Activated naive CD8-positive, alpha-beta T cell (primary cell): ENCODE measurements around the gene ATOX1.
A peak's percentile ranks its signal among the peaks of the same experiment; 100 is the strongest.
"Not testable (repeated sequence)": the region's sequence is repeated elsewhere in the genome, so short reads cannot be mapped to it uniquely, and the experiment has no call there.

ENCODE experiments used
- H3K27ac Mint-ChIP-seq: one replicate; pipeline ENCODE4 v1.8.0; 2021; ENCODE audit warnings: mixed read lengths
- H3K27me3 Mint-ChIP-seq: one replicate; pipeline ENCODE4 v1.8.0; 2021; ENCODE audit warnings: mixed read lengths
- H3K36me3 Mint-ChIP-seq: one replicate; pipeline ENCODE4 v1.8.0; 2021; ENCODE audit warnings: mixed read lengths
- H3K4me1 Mint-ChIP-seq: one replicate; pipeline ENCODE4 v1.8.0; 2021; ENCODE audit warnings: low read depth, mixed read lengths
- H3K4me3 Mint-ChIP-seq: one replicate; pipeline ENCODE4 v1.8.0; 2021; ENCODE audit warnings: mild to moderate bottlenecking, mixed read lengths
- H3K9me3 Mint-ChIP-seq: one replicate; pipeline ENCODE4 v1.8.0; 2021; ENCODE audit warnings: low read depth, mixed read lengths

ATOX1 gene

DNA sequence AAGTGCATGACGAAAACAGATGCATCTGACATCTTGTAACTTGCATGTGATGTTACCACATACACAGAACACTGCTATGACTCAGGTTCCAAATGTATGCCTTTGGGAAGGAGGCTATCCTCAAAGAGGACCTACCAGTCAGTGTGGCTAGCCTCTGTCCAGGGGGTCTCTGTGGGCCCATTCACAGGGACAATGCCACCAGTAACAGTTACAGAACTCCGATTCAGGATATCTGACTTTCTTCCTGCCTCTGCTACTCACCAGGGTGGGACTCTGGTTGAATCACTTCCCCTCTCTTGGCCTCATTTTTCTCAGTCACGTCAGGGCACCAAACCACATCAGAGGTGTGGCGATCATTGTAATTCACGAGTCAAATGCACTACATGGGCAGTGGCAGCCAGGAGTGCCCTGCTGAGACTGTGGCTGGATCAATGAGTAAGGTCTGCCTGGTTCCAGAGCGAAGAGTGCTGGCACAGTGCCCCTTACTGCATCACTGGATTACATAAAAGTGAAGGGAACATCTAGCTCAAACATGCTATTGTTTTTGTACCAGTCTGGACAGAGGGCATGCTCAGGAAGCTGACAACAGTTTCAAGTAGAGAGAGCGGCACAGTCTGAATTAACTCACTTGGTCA, 13.2 kb downstream of the ATOX1 start:
- Mint-ChIP-seq H3K4me3 (no peak overlapping the region), H3K36me3 (peaks cover 6% of the 10 kb centered on the region), H3K9me3 (no peaks in the 10 kb centered on the region), H3K27ac (peak overlapping the region; percentile 28), H3K27me3 (no peaks in the 10 kb centered on the region), H3K4me1 (peaks cover 32% of the 10 kb centered on the region)

DNA sequence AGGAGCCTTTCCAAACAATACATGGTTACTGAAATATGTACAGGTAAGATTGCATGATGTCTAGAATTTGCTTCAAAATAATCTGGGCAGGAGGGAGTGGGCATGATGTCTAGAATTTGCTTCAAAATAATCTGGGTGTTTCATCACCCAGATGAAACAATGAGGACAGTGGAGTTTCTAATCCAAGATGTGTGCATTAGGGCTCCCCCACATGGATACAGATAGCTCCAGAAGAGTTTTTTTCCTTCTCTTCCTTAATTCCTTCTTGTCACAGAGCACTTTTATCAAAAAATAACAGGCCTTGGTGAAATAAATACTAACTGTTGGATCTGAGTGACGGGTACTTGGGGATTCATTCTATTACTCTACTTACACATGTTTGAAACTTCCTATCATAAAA, 14.9 kb downstream of the ATOX1 start:
- no peaks in the 10 kb centered on the region for H3K27me3 Mint-ChIP-seq
- H3K4me1 Mint-ChIP-seq = peaks cover 28% of the 10 kb centered on the region
- no peaks in the 10 kb centered on the region for H3K9me3 Mint-ChIP-seq
- H3K27ac Mint-ChIP-seq = no peak overlapping the region
- H3K4me3 Mint-ChIP-seq = no peak overlapping the region
- peaks cover 5% of the 10 kb centered on the region for H3K36me3 Mint-ChIP-seq

DNA sequence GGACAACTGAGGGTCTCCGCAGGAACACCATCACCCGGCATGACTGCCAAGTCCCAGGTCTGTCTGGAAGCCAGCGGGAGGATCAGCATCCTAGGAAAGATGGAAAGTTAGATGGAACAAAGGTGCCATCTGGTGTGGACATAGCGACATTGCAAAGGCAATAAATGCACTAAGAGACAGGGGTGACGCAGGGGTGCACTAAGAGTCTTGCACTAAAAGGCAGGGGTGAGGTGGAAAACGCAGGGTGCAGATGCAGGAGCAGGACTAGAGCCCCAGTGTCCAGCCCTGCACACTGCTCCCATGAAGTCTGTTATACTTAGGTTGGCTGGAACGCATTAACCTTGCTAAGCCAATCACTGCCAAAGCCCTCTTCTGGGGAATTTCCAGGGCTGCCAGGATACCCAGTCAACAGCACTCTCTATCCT, 15.5 kb downstream of the ATOX1 start:
- Mint-ChIP-seq H3K36me3 (peaks cover 6% of the 10 kb centered on the region), H3K27ac (no peak overlapping the region), H3K4me3 (no peak overlapping the region), H3K27me3 (no peaks in the 10 kb centered on the region), H3K9me3 (no peaks in the 10 kb centered on the region), H3K4me1 (peaks cover 28% of the 10 kb centered on the region)

DNA sequence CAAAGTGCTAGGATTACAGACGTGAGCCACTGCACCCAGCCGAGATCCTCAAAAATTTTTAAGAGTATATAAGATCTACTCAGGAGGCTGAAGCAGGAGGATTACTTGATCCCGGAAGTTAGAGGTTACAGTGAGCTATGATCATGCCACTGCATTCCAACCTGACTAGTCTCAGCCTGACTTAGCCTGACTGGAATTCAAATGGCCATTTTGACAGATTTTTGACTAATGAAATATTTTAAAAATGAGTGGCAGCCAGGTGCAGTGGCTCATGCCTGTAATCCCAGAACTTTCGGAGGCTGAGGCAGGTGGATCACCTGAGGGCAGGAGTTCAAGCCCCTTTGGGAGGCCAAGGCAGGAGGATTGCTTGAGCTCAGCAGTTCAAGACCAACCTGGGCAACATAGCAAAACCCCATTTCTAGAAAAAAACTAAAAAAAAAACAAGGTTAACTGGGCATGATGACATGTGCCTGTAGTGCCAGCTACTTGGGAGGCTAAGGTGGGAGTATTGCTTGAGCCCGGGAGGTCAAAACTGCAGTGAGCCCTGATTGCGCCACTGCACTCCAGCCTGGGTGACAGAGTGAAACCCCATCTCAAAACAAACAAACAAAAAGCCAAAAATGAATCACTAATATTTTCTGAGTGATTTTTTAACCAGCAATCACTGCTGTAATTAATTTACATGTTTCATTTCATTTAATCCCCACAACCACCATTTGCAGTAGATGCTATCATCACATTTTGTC, 16.6 kb downstream of the ATOX1 start:
- no peaks in the 10 kb centered on the region for H3K9me3 Mint-ChIP-seq
- H3K4me1 Mint-ChIP-seq = peaks cover 25% of the 10 kb centered on the region
- H3K4me3 Mint-ChIP-seq = no peak overlapping the region
- H3K36me3 Mint-ChIP-seq = peaks cover 6% of the 10 kb centered on the region
- H3K27me3 Mint-ChIP-seq = no peaks in the 10 kb centered on the region
- H3K27ac Mint-ChIP-seq = no peak overlapping the region

DNA sequence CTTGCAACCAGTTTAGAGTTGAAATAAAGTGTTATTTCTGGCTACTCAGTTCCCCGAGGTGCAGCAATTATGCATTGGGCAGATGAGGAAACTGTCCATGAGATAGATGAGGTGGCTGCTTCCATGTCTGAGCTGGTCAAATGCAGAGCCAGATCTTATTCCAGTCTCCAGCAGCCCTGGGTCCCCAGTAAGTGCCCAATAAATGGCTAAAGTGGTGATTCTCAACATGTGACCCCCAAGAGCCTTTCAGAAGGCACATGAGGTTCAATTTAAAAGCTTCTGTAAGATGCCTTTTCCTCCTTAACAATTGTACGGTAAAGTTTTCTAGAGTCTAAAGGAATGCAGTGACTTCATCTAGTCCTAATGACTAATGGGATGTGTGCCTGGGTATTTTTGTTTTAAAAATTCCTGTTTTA, 17.5 kb downstream of the ATOX1 start:
- Mint-ChIP-seq H3K27me3 (no peaks in the 10 kb centered on the region), H3K9me3 (no peaks in the 10 kb centered on the region), H3K4me1 (peaks cover 16% of the 10 kb centered on the region), H3K36me3 (peaks cover 6% of the 10 kb centered on the region), H3K4me3 (no peak overlapping the region), H3K27ac (no peak overlapping the region)

DNA sequence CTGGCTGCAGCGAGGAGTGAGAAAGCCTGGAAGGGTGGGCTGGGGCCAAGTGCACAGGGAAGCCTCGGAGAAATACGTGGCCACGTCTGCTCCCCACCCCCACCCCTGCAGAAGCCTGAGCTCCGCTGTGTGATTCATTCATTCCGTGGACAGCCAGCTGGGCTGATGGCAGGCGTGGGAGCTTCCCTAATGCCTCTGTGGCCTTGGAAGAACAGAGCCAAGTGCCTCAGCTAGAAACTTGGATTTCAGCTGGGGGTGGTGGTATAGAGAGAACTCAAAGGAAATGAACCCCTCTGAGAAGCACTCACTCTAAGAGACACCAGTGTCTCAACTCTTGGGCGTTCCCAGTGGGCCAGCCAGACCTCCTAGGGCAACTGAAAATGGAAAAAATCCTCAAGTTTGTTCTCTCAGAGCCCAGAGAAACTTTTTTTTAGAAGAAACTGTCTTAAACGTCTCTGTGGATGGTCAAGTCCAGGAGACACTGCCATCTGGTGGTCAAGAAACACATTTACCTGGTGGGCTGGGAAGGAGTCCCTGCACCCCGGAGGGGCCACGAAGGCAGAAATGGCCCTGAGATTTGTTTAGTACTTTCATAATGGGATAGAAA, 18.0 kb downstream of the ATOX1 start:
- Mint-ChIP-seq H3K9me3 (no peaks in the 10 kb centered on the region), H3K27ac (no peak overlapping the region), H3K4me1 (peaks cover 12% of the 10 kb centered on the region), H3K36me3 (peaks cover 6% of the 10 kb centered on the region), H3K4me3 (no peak overlapping the region), H3K27me3 (no peaks in the 10 kb centered on the region)

DNA sequence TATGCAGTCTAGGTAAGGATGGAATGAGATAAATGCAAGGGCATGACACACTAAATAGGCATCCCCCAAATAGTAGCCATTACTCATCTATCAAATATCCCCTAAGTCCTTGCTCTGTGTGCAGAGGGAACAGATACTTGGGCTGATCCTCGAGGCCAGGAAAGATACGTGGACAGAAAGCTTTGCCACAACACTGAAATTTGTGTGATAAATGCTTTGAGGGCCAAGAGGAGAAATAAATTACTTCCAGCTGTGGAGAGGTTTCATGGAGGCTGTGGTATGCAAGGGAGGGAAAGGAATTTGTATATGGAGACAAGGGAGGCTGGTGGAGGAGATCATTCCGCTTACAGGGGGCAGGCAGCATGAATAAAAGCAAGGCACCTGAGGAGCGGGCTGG, 18.5 kb downstream of the ATOX1 start:
- H3K36me3 Mint-ChIP-seq = peaks cover 8% of the 10 kb centered on the region
- H3K27ac Mint-ChIP-seq = no peak overlapping the region
- H3K27me3 Mint-ChIP-seq = no peaks in the 10 kb centered on the region
- no peaks in the 10 kb centered on the region for H3K9me3 Mint-ChIP-seq
- H3K4me1 Mint-ChIP-seq = peaks cover 8% of the 10 kb centered on the region
- H3K4me3 Mint-ChIP-seq = no peak overlapping the region

DNA sequence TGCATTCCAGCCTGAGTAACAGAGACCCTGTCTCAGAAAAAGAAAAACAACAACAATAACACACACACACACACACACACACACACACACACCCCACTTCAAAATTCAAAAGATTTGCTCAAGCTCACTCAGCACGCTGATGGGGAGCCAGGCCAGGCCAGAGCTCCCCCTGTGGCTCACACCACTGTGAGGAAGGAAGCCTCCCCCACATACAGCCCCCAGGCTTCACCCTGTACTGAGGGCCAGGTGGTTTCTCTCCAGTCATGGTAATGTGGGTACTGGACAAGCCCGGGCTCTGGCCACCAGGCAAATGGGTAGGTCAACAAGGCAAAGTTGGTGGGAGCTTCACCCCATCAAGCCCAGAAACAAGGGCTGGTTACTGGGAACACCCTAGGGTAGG, 19.0 kb downstream of the ATOX1 start:
- H3K27me3 Mint-ChIP-seq = no peaks in the 10 kb centered on the region
- H3K4me1 Mint-ChIP-seq = peaks cover 8% of the 10 kb centered on the region
- H3K36me3 Mint-ChIP-seq = peaks cover 8% of the 10 kb centered on the region
- no peaks in the 10 kb centered on the region for H3K9me3 Mint-ChIP-seq
- H3K4me3 Mint-ChIP-seq = no peak overlapping the region
- H3K27ac Mint-ChIP-seq = no peak overlapping the region

DNA sequence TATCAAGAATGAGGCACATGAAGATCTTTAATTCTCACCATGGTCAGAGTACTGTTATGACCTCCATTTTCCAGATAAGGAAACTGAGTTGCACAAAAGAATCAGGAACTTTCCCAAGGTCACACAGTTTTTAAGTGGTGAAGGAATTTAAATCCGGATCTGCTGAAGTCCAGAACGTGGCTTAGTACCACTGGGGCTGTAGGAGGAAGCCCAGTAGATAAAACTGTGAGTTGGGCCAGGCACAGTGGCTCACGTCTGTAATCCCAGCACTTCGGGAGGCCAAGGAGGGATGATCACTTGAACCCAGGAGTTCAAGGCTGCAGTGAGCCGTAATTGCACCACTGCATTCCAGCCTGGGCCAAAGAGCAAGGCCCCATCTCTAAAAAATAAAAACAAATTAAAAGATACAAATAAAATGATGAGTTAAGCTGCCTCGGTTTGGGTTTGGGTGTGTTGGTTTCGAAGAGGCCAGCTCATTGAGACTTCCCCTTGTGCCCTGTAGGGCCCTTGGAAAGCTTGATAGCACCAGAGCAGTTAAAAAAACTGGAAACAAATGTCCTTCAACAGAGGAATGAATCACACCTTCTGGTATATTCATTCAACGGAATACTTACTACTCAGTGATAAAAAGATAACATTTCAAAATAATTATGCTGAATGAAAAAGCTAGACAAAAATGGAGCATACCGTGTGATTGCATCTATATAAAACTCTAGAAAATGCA, 20.1 kb downstream of the ATOX1 start:
- peaks cover 8% of the 10 kb centered on the region for H3K4me1 Mint-ChIP-seq
- H3K36me3 Mint-ChIP-seq = peaks cover 8% of the 10 kb centered on the region
- no peak overlapping the region for H3K27ac Mint-ChIP-seq
- no peak overlapping the region for H3K4me3 Mint-ChIP-seq
- H3K9me3 Mint-ChIP-seq = no peaks in the 10 kb centered on the region
- H3K27me3 Mint-ChIP-seq = no peaks in the 10 kb centered on the region

DNA sequence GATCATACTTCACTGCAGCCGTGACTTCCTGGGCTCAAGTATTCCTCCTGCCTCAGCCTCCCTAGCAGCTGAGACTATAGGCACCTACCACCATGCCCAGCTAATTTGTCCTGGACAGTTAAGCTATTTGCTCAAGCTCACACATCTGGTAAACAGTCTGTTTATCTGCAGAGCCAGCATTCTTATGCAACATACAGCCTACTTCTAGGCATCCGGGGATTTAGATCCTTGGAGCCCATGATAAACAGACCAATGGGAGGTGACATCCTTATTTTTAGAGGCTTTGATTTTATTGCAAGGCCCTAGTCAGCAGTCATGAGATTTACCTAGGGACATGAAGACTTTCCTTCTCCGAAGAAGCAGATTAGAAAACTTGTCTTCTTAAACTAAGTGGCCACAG, 21.0 kb downstream of the ATOX1 start:
- no peaks in the 10 kb centered on the region for H3K9me3 Mint-ChIP-seq
- H3K4me3 Mint-ChIP-seq = no peak overlapping the region
- no peak overlapping the region for H3K27ac Mint-ChIP-seq
- H3K27me3 Mint-ChIP-seq = no peaks in the 10 kb centered on the region
- peaks cover 8% of the 10 kb centered on the region for H3K4me1 Mint-ChIP-seq
- H3K36me3 Mint-ChIP-seq = peaks cover 4% of the 10 kb centered on the region

DNA sequence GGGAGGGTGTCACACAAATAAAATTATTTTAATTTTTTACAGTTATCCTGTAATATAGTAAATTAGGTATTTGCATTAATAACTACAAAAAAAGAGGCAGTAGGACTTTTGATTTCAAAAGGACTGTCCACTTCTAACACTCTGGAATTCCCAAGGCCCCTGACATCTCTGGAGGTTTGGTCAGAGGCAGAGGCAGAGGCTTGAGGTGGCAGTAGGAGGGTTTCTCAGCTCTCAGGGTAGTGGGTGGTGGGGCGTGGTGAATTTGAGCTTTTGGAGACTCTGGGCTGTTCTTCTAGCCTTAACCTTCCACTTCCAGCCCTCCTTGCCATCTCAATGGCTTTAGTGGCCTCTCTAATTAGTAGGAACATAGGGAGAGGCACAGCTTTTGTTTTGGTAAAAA, 22.8 kb downstream of the ATOX1 start:
- peaks cover 4% of the 10 kb centered on the region for H3K4me1 Mint-ChIP-seq
- H3K36me3 Mint-ChIP-seq = peaks cover 6% of the 10 kb centered on the region
- H3K27ac Mint-ChIP-seq = no peak overlapping the region
- H3K9me3 Mint-ChIP-seq = no peaks in the 10 kb centered on the region
- H3K4me3 Mint-ChIP-seq = no peak overlapping the region
- H3K27me3 Mint-ChIP-seq = no peaks in the 10 kb centered on the region

DNA sequence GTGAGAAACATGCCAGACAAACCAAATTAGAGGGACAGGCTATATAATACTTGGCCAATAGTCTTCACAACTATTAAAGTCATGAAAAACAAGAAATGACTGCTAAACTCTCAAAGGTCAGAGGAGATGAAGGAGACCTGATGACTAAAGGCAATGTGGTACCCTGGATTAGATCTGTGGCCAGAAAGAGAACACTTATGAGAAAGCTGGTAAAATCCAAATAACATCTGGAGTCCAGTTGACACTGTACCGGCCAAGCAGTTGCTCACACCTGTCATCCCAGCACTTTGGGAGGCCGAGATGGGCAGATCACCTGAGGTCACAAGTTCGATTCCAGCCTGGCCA, 24.4 kb downstream of the ATOX1 start:
- Mint-ChIP-seq H3K36me3 (peaks cover 17% of the 10 kb centered on the region), H3K27me3 (no peaks in the 10 kb centered on the region), H3K27ac (no peak overlapping the region), H3K4me3 (no peak overlapping the region), H3K9me3 (peaks cover 3% of the 10 kb centered on the region), H3K4me1 (no peaks in the 10 kb centered on the region)

DNA sequence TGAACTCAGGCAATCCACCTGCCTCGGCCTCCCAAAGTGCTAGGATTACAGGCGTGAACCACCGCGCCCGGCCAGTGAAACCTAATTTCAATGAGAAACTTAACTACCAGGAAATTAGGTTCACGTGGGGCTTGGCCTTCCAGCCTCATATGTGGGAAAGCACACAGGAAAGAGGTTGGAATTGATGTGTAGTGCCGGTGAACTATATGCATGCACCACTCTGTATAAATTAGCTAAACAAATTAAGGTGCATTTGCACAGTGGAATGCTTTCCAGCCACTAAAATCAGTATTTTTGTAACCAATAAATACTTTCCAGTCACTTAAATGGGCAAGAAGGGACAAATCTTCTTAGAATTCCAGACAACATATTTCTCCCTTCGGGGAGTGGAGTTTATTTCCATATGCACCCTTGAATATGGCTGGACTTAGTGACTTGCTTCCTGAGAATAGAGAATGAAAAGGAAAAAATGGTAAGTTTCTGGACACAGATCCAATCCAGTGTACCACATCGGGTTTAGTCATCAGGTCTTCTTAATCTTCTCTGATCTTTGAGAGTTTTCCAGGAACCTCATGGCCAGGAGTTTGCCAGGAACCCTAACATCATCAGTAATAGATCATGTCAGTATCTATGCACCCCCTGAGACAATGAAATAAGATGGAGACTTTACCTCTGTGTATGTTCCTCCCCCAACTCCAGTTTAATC, 24.9 kb downstream of the ATOX1 start:
- Mint-ChIP-seq H3K27me3 (no peaks in the 10 kb centered on the region), H3K9me3 (peaks cover 3% of the 10 kb centered on the region), H3K4me1 (no peaks in the 10 kb centered on the region), H3K4me3 (no peak overlapping the region), H3K27ac (no peak overlapping the region), H3K36me3 (peaks cover 17% of the 10 kb centered on the region)

DNA sequence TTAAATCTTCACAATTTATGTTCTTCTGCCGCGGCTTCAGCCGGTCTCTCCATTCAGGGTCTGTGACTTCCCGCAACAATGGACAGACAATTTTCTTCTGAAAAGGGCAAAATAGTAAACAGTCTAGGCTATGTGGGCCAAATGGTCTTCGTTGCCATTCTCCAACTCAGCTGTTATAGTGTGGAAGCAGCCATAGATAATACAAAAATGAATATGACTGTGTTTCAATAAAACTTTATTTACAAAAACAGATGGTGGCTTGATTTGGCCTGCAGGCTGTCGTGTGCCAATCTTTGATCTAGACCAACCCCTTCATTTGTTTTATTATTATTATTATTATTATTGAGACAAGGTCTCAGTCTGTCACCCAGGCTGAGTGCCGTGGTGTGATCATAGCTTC, 28.1 kb downstream of the ATOX1 start:
- Mint-ChIP-seq H3K4me3 (no peak overlapping the region), H3K9me3 (peaks cover 3% of the 10 kb centered on the region), H3K36me3 (peaks cover 19% of the 10 kb centered on the region), H3K27ac (no peak overlapping the region), H3K27me3 (no peaks in the 10 kb centered on the region), H3K4me1 (no peaks in the 10 kb centered on the region)

DNA sequence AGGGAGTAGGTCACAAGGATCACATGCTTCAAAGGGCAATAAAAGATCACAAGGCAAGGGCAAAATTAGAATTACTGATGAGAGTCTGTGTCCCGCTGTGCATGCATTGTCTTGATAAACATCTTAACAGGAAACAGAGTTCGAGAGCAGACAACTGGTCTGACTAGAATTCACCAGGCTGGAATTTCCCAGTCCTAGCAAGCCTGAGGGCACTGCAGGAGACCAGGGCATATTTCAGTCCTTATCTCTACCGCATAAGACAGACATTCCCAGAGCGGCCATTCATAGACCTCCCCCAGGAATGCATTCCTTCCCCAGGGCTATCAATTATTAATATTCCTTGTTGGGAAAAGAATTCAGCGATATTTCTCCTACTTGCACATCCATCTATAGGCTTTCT, 28.8 kb downstream of the ATOX1 start:
- not testable (repeated sequence) for H3K27me3 Mint-ChIP-seq, H3K4me1 Mint-ChIP-seq, H3K9me3 Mint-ChIP-seq, H3K4me3 Mint-ChIP-seq, H3K27ac Mint-ChIP-seq
- peaks cover 18% of the 10 kb centered on the region for H3K36me3 Mint-ChIP-seq
